DOHH2 (cell line): ENCODE results near the gene ADAMTS2.

Experiments
- CTCF ChIP-seq: fragments of 200-600 bp; sonication (generic); IDR thresholded peaks from one replicate; pipeline ENCODE4 v1.5.1; 2014; ENCODE audit warnings: antibody characterized with exemption, mild to moderate bottlenecking, low read depth, low read length; ENCODE audit not compliant: poor library complexity, severe bottlenecking
- EZH2phosphoT487 ChIP-seq: fragments of 200-600 bp; sonication (generic); IDR thresholded peaks from 2 replicates; pipeline ENCODE4 v1.6.1; 2017; ENCODE audit warnings: borderline replicate concordance, mild to moderate bottlenecking, antibody characterized with exemption, low read length, moderate library complexity, mixed read lengths

DNA sequence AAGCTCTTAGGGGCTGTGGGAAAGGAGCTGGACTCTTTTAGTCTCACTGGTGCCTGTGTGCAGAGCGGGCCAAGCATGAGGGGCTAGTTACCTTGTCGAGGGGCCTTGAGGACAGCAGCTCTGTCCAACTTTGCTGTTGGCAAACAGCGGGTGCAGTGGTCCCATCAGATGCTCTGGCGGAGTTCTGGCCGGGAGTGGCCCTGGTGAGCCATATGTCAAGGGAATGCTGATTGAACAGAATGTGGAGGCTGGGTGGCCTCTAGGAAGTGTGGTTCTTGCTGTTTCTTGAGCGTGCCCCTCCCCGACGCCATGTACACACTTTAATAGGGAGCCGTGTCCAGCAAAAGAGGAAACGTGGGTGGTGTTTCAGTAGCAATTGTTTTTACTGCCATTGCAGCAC is 3.6 kb upstream of the ADAMTS2 start:
- TF ChIP-seq CTCF (no peak), EZH2phosphoT487 (no peak)
